ENCODE data around the gene RPS19.

DNA sequence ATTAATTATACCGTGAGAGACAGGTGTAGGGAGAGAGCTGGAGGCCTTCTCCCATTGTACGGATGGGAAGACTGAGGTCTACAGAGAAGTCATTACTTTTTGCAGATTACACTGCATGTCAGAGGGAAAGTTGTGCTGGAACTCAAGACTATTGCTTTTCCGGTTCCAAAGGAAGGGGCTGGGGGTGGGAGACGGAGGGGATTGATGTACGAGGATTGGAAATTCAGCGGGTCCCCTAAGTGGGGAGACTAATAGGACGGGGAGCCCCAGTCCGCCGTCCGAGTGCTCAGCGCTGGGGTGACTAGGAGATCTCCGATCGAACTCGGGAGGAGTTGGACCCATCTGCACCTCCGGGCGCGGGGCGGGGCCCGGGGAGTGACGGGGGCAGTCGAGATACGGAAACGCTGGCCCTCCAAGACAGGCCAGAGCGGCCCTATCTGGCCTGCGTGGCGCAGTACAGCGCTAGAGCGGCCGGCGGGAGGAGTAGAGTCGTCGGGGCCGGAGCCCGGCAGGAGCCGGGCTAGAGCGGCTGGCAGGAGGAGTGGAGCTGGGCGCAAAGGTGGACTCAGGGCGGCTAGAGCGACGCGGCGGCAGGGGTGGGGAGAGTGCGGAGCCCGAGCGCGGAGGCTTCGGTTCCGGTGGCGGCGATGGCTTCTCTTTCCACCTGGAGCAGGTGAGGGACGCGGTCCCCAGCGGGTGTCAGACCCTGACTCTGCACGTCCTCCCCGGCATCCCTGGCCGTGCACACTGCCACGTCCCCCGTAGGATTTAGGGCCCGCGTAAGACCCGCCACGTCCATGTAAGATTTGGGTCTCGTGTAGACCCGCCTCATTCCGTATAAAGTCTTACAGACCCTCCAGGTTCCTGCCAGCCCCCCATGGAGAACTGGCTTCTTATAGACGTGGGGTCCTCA lies 24.0 kb downstream of the RPS19 start:
- TF ChIP-seq, protein P1, sequence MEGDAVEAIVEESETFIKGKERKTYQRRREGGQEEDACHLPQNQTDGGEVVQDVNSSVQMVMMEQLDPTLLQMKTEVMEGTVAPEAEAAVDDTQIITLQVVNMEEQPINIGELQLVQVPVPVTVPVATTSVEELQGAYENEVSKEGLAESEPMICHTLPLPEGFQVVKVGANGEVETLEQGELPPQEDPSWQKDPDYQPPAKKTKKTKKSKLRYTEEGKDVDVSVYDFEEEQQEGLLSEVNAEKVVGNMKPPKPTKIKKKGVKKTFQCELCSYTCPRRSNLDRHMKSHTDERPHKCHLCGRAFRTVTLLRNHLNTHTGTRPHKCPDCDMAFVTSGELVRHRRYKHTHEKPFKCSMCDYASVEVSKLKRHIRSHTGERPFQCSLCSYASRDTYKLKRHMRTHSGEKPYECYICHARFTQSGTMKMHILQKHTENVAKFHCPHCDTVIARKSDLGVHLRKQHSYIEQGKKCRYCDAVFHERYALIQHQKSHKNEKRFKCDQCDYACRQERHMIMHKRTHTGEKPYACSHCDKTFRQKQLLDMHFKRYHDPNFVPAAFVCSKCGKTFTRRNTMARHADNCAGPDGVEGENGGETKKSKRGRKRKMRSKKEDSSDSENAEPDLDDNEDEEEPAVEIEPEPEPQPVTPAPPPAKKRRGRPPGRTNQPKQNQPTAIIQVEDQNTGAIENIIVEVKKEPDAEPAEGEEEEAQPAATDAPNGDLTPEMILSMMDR (IDR thresholded peaks at IDR 0.05; ENCODE audit: low read length), result no peak
- TF ChIP-seq EZH2 (IDR thresholded peaks at IDR 0.05; ENCODE audit: borderline replicate concordance, low read length), result no peak
